H9 (cell line): ENCODE results near the gene LILRA1. TPM values are rescaled to one million over a fixed set of nuclear protein-coding genes. Genes with fewer than 3 reads are reported as not detected.
"Not testable (repeated sequence)": the region's sequence is repeated elsewhere in the genome, so short reads cannot be mapped to it uniquely, and the experiment has no call there.

Experiments
- DNase-seq: peaks from one replicate; pipeline ENCODE4 v3.0.0-alpha.2; 2017
- H2AFZ ChIP-seq: one replicate; pipeline ENCODE4 v1.6.1; 2013; ENCODE audit warnings: mild to moderate bottlenecking, low read length, control low read depth, moderate library complexity
- H2AK5ac ChIP-seq: 2 replicates; pipeline ENCODE4 v1.6.1; 2013; ENCODE audit warnings: low read length, control low read depth, mixed read lengths; ENCODE audit not compliant: insufficient read length
- H2BK120ac ChIP-seq: one replicate; pipeline ENCODE4 v1.6.1; 2013; ENCODE audit warnings: low read depth, mild to moderate bottlenecking, low read length, control low read depth, inconsistent platforms; ENCODE audit not compliant: poor library complexity, severe bottlenecking
- H2BK12ac ChIP-seq: 2 replicates; pipeline ENCODE4 v1.6.1; 2013; ENCODE audit warnings: low read length, control low read depth, mixed read lengths, low read depth; ENCODE audit not compliant: insufficient read length
- H2BK15ac ChIP-seq: 2 replicates; pipeline ENCODE4 v1.6.1; 2013; ENCODE audit warnings: low read depth, low read length, control low read depth
- H2BK20ac ChIP-seq: one replicate; pipeline ENCODE4 v1.6.1; 2013; ENCODE audit warnings: low read depth, mild to moderate bottlenecking, low read length, control low read depth, inconsistent platforms; ENCODE audit not compliant: poor library complexity, severe bottlenecking
- H2BK5ac ChIP-seq: 2 replicates; pipeline ENCODE4 v1.6.1; 2013; ENCODE audit warnings: low read length, control low read depth, mixed read lengths; ENCODE audit not compliant: insufficient read length
- H3K14ac ChIP-seq: 2 replicates; pipeline ENCODE4 v1.6.1; 2013; ENCODE audit warnings: low read length, control low read depth; ENCODE audit not compliant: insufficient read depth
- H3K18ac ChIP-seq: 2 replicates; pipeline ENCODE4 v1.6.1; 2013; ENCODE audit warnings: low read depth, mild to moderate bottlenecking, mixed read lengths, low read length, control low read depth; ENCODE audit not compliant: insufficient read length
- H3K23ac ChIP-seq: 2 replicates; pipeline ENCODE4 v1.6.1; 2013; ENCODE audit warnings: low read length, control low read depth, mixed read lengths, low read depth; ENCODE audit not compliant: insufficient read length
- H3K23me2 ChIP-seq: 2 replicates; pipeline ENCODE4 v1.6.1; 2013; ENCODE audit warnings: low read depth, mild to moderate bottlenecking, mixed read lengths, low read length, control low read depth; ENCODE audit not compliant: insufficient read length, poor library complexity, severe bottlenecking
- H3K27ac ChIP-seq: 2 replicates; pipeline ENCODE4 v1.5.1; 2013; ENCODE audit warnings: low read length, control low read depth, mixed read lengths, low read depth; ENCODE audit not compliant: insufficient read length
- H3K27me3 ChIP-seq: 2 replicates; pipeline ENCODE4 v1.6.1; 2013; ENCODE audit warnings: low read length, control low read depth, inconsistent platforms; ENCODE audit not compliant: insufficient read depth
- H3K4ac ChIP-seq: 2 replicates; pipeline ENCODE4 v1.6.1; 2013; ENCODE audit warnings: low read depth, mild to moderate bottlenecking, control low read depth, inconsistent platforms, low read length, moderate library complexity
- H3K4me1 ChIP-seq: 2 replicates; pipeline ENCODE4 v1.6.1; 2013; ENCODE audit warnings: low read length, control low read depth, inconsistent platforms; ENCODE audit not compliant: insufficient read depth
- H3K4me2 ChIP-seq: 2 replicates; pipeline ENCODE4 v1.6.1; 2013; ENCODE audit warnings: low read length, control low read depth, mixed read lengths; ENCODE audit not compliant: insufficient read length, insufficient read depth
- H3K56ac ChIP-seq: 2 replicates; pipeline ENCODE4 v1.6.1; 2013; ENCODE audit warnings: low read depth, mild to moderate bottlenecking, mixed read lengths, low read length, control low read depth; ENCODE audit not compliant: insufficient read length
- H3K79me1 ChIP-seq: 2 replicates; pipeline ENCODE4 v1.6.1; 2013; ENCODE audit warnings: low read depth, mild to moderate bottlenecking, moderate library complexity, low read length, control low read depth, inconsistent platforms; ENCODE audit not compliant: insufficient read depth, poor library complexity, severe bottlenecking
- H3K79me2 ChIP-seq: 2 replicates; pipeline ENCODE4 v1.6.1; 2013; ENCODE audit warnings: low read length, control low read depth, inconsistent platforms; ENCODE audit not compliant: insufficient read depth
- H3K9ac ChIP-seq: 2 replicates; pipeline ENCODE4 v1.6.1; 2013; ENCODE audit warnings: low read length, control low read depth, mixed read lengths; ENCODE audit not compliant: insufficient read length; ENCODE audit errors: extremely low read depth
- H3K9me3 ChIP-seq: one replicate; pipeline ENCODE4 v1.6.1; 2013; ENCODE audit warnings: low read depth, low read length, inconsistent platforms; ENCODE audit not compliant: control insufficient read depth
- H3T11ph ChIP-seq: one replicate; pipeline ENCODE4 v1.6.1; 2013; ENCODE audit warnings: mild to moderate bottlenecking, low read length, control low read depth, inconsistent platforms
- H4K20me1 ChIP-seq: one replicate; pipeline ENCODE4 v1.6.1; 2013; ENCODE audit not compliant: control insufficient read depth, insufficient read length, insufficient read depth
- H4K5ac ChIP-seq: 2 replicates; pipeline ENCODE4 v1.6.1; 2013; ENCODE audit warnings: low read depth, mild to moderate bottlenecking, mixed read lengths, low read length, control low read depth; ENCODE audit not compliant: insufficient read length
- H4K8ac ChIP-seq: replicated peaks from 2 replicates; pipeline ENCODE4 v1.6.1; 2013; ENCODE audit warnings: low read length, control low read depth, mixed read lengths, low read depth; ENCODE audit not compliant: insufficient read length
- H4K91ac ChIP-seq: 2 replicates; pipeline ENCODE4 v1.6.1; 2013; ENCODE audit warnings: low read depth, mild to moderate bottlenecking, moderate library complexity, mixed read lengths, low read length, control low read depth; ENCODE audit not compliant: insufficient read length
- H3K27ac Mint-ChIP-seq, 3 experiments: 2 replicates in 2 of 3; 3 replicates in 1 of 3; pipeline ENCODE4 v1.8.0; 2020 to 2021; ENCODE audit warnings: mixed read lengths in 3 of 3, mild to moderate bottlenecking in 1 of 3, moderate library complexity in 1 of 3
- H3K27me3 Mint-ChIP-seq: 2 replicates; pipeline ENCODE4 v1.8.0; 2021; ENCODE audit warnings: low read depth, mild to moderate bottlenecking, moderate library complexity, mixed read lengths
- H3K36me3 Mint-ChIP-seq, 3 experiments: 2 replicates in 2 of 3; 3 replicates in 1 of 3; pipeline ENCODE4 v1.8.0; 2020 to 2021; ENCODE audit warnings: low read depth in 3 of 3, mixed read lengths in 3 of 3; ENCODE audit not compliant: insufficient read depth in 1 of 3
- H3K4me1 Mint-ChIP-seq, 2 experiments: 2 replicates each; pipeline ENCODE4 v1.8.0; 2020; ENCODE audit warnings: mixed read lengths in 2 of 2
- H3K4me3 Mint-ChIP-seq, 2 experiments: 2 replicates in 1 of 2; 3 replicates in 1 of 2; pipeline ENCODE4 v1.8.0; 2020 to 2021; ENCODE audit warnings: mild to moderate bottlenecking in 2 of 2, mixed read lengths in 2 of 2, moderate library complexity in 1 of 2
- H3K9me3 Mint-ChIP-seq, 2 experiments: 2 replicates in 1 of 2; 3 replicates in 1 of 2; pipeline ENCODE4 v1.8.0; 2020; ENCODE audit warnings: mild to moderate bottlenecking in 2 of 2, mixed read lengths in 2 of 2, moderate library complexity in 1 of 2
- WGBS: extraction: QIAGEN DNeasy Blood & Tissue Kit; methylation state at CpG from one replicate; pipeline ENCODE4 v1.1.7; 2013; ENCODE audit warnings: missing lambda C conversion rate, low lambda C conversion rate, mixed read lengths; ENCODE audit not compliant: insufficient read length; ENCODE audit errors: extremely low coverage; 5-methylcytosine and 5-hydroxymethylcytosine counted together
- total RNA-seq: library from RNA; stranded (reverse); gene quantifications from 2 replicates; pipeline ENCODE4 v1.2.1, GENCODE V29; 2021
- TF ChIP-seq, protein P1 (sequence below): fragments of 200-600 bp; sonication (generic); conservative IDR thresholded peaks from 3 replicates; pipeline ENCODE4 v1.8.0; 2021; ENCODE audit warnings: antibody characterized with exemption, mild to moderate bottlenecking

Gene LILRA1
- total RNA-seq, 1 experiment from 2014 or later, result not detected

DNA sequence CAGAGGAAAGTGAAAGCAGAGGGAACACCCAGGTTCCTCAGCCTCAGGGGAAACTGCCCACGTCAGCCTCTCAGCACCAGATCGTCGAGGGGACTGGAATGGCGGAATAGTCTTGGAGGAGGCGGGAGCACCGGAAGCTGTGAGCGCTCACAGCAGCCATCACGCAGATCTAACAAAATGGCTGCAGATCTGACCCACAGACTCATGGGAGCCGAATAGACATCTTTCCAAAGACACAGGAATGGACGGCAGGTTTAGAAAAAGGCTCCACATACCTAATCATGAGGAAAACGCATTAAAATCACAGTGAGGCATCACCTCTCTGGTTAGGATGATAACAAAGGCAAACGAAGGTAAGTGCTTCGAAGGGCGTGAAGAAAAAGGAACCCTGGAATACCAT is 31.6 kb upstream of the LILRA1 start:
- Histone ChIP-seq H2BK120ac (no peak overlapping the region), H2BK5ac (no peak overlapping the region), H4K5ac (no peak overlapping the region), H3K27ac (no peak overlapping the region), H4K91ac (no peak overlapping the region), H2BK15ac (no peak overlapping the region), H3K79me2 (no peaks in the 10 kb centered on the region), H3K4ac (no peak overlapping the region), H3K23ac (no peak overlapping the region), H3K18ac (no peak overlapping the region), H3K56ac (no peak overlapping the region), H3K4me1 (no peaks in the 10 kb centered on the region), H2BK20ac (no peak overlapping the region), H4K20me1 (no peaks in the 10 kb centered on the region), H3K9me3 (peaks cover 67% of the 10 kb centered on the region), H3K4me2 (no peak overlapping the region), H2AFZ (no peak overlapping the region), H4K8ac (no peak overlapping the region), H3K79me1 (no peaks in the 10 kb centered on the region), H2AK5ac (no peak overlapping the region), H3K27me3 (no peaks in the 10 kb centered on the region), H3K14ac (no peak overlapping the region), H3K23me2 (no peaks in the 10 kb centered on the region), H2BK12ac (no peak overlapping the region), H3T11ph (no peak overlapping the region), H3K9ac (no peak overlapping the region)
- Mint-ChIP-seq H3K4me1 (no peaks in the 10 kb centered on the region), H3K36me3 (peaks cover 0 to 10% (median 0%) of the 10 kb centered on the region in 3 experiments; a peak in 4 of 7 replicates), H3K9me3 (peaks cover 72 to 84% of the 10 kb centered on the region in 2 experiments), H3K4me3 (no peak overlapping the region), H3K27ac (no peak overlapping the region), H3K27me3 (peaks cover 4% of the 10 kb centered on the region; the same call in 1 of the 2 replicates)
- WGBS, result no CpG with 5 or more reads among the region's 14 CpGs
- TF ChIP-seq, protein P1, sequence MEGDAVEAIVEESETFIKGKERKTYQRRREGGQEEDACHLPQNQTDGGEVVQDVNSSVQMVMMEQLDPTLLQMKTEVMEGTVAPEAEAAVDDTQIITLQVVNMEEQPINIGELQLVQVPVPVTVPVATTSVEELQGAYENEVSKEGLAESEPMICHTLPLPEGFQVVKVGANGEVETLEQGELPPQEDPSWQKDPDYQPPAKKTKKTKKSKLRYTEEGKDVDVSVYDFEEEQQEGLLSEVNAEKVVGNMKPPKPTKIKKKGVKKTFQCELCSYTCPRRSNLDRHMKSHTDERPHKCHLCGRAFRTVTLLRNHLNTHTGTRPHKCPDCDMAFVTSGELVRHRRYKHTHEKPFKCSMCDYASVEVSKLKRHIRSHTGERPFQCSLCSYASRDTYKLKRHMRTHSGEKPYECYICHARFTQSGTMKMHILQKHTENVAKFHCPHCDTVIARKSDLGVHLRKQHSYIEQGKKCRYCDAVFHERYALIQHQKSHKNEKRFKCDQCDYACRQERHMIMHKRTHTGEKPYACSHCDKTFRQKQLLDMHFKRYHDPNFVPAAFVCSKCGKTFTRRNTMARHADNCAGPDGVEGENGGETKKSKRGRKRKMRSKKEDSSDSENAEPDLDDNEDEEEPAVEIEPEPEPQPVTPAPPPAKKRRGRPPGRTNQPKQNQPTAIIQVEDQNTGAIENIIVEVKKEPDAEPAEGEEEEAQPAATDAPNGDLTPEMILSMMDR, result no peak
- no peak for DNase-seq

DNA sequence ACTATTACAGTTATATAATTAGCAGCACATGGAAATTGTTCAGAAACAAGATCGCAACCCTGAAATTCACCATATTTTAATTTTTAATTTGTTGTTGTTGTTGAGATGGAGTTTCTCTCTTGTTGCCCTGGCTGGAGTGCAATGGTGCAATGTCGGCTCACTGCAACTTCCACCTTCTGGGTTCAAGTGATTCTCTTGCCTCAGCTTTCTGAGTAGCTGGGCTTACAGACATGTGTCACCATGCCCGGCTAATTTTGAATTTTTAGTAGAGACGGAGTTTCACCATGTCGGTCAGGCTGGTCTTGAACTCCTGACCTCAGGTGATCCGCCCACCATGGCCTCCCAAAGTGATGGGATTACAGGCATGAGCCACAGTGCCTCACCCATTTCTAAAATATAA is 30.2 kb upstream of the LILRA1 start:
- H3K9me3 ChIP-seq, result peaks cover 69% of the 10 kb centered on the region
- H3K56ac ChIP-seq, H3K23ac ChIP-seq, H3K4me3 Mint-ChIP-seq, H3K4me1 ChIP-seq, H3K9ac ChIP-seq, H2BK5ac ChIP-seq, H3K4me2 ChIP-seq, DNase-seq, H4K8ac ChIP-seq, H3K27ac ChIP-seq, H2BK120ac ChIP-seq, H3K27ac Mint-ChIP-seq, H4K91ac ChIP-seq, H2BK20ac ChIP-seq, H3K23me2 ChIP-seq, H3K14ac ChIP-seq, H2BK12ac ChIP-seq, H4K5ac ChIP-seq, H3K18ac ChIP-seq, H3K27me3 ChIP-seq, H3K79me1 ChIP-seq, H2AK5ac ChIP-seq, H2BK15ac ChIP-seq, H2AFZ ChIP-seq, H3T11ph ChIP-seq, H3K4me1 Mint-ChIP-seq, H3K4ac ChIP-seq, H4K20me1 ChIP-seq, H3K79me2 ChIP-seq, H3K27me3 Mint-ChIP-seq: not testable (repeated sequence)
- Mint-ChIP-seq H3K36me3 (peaks cover 0 to 13% (median 0%) of the 10 kb centered on the region in 3 experiments; a peak in 4 of 7 replicates), H3K9me3 (peaks cover 74 to 83% of the 10 kb centered on the region in 2 experiments)
- no CpG with 5 or more reads among the region's 6 CpGs for WGBS
